Caco-2 (cell line): Measurements from ENCODE around the gene SATB1. TPM values are rescaled to one million over a fixed set of nuclear protein-coding genes. Genes with fewer than 3 reads are reported as not detected.
"Not testable (repeated sequence)": the region's sequence is repeated elsewhere in the genome, so short reads cannot be mapped to it uniquely, and the experiment has no call there.

Experiments used
- BruUV-seq: library from RNA; stranded (reverse); fragments of 400-500 nt; replicated peaks from 2 replicates; lab custom pipeline; 2021; lab: Mats Ljungman, UMichigan
- CTCF ChIA-PET: fragments of 300-600 bp; sonication (Branson Sonifier 250); formaldehyde crosslinking; loops from one replicate; lab custom pipeline; 2022; ENCODE audit warnings: antibody characterized with exemption; lab: Charles Lee
- POLR2A ChIA-PET: fragments of 300-600 bp; sonication (Branson Sonifier 250); formaldehyde crosslinking; loops from one replicate; lab custom pipeline; 2022; ENCODE audit warnings: antibody characterized with exemption; lab: Charles Lee
- DNase-seq, 2 experiments: peaks; one replicate each; pipeline versions ENCODE4 v3.0.0 to v3.0.0-alpha.2; 2020 to 2022
- H3K27me3 ChIP-seq: replicated peaks from 2 replicates; pipeline ENCODE4 v1.6.0; 2011; ENCODE audit warnings: low read length; ENCODE audit not compliant: control insufficient read depth, insufficient read depth
- H3K36me3 ChIP-seq: 2 replicates; pipeline ENCODE4 v1.5.1; 2011; ENCODE audit warnings: low read length; ENCODE audit not compliant: control insufficient read depth, insufficient read depth
- H3K4me1 ChIP-seq: fragments of 250-450 bp; sonication (Bioruptor Pico); 2 replicates; pipeline ENCODE4 v1.5.1; 2020; ENCODE audit warnings: mild to moderate bottlenecking
- H3K4me3 ChIP-seq: 2 replicates; pipeline ENCODE4 v1.5.1; 2011; ENCODE audit warnings: low read depth, mild to moderate bottlenecking, control low read depth, low read length
- H3K9me3 ChIP-seq: fragments of 250-450 bp; sonication (Bioruptor Pico); 2 replicates; pipeline ENCODE4 v1.5.1; 2020; ENCODE audit warnings: mild to moderate bottlenecking, moderate library complexity
- H3K27ac Mint-ChIP-seq: one replicate; pipeline ENCODE4 v1.8.0; 2022; ENCODE audit warnings: mixed read lengths; ENCODE audit not compliant: unreplicated experiment
- H3K27me3 Mint-ChIP-seq: one replicate; pipeline ENCODE4 v1.8.0; 2022; ENCODE audit warnings: mixed read lengths; ENCODE audit not compliant: insufficient read depth, unreplicated experiment
- H3K36me3 Mint-ChIP-seq: one replicate; pipeline ENCODE4 v1.8.0; 2022; ENCODE audit warnings: mild to moderate bottlenecking, mixed read lengths; ENCODE audit not compliant: insufficient read depth, unreplicated experiment
- H3K4me1 Mint-ChIP-seq: one replicate; pipeline ENCODE4 v1.8.0; 2022; ENCODE audit warnings: low read depth, mixed read lengths; ENCODE audit not compliant: unreplicated experiment
- H3K4me3 Mint-ChIP-seq: one replicate; pipeline ENCODE4 v1.8.0; 2022; ENCODE audit warnings: mild to moderate bottlenecking, moderate library complexity, mixed read lengths; ENCODE audit not compliant: unreplicated experiment
- H3K9me3 Mint-ChIP-seq: one replicate; pipeline ENCODE4 v1.8.0; 2022; ENCODE audit warnings: mixed read lengths; ENCODE audit not compliant: unreplicated experiment
- intact Hi-C: fragments of 100-400 bp; cut with micrococcal nuclease; formaldehyde crosslinking; loops from one replicate; pipeline ENCODE4 v1.10.0; 2022; ENCODE audit not compliant: unreplicated experiment
- total RNA-seq: library from RNA; stranded (reverse); gene quantifications from 2 replicates; pipeline ENCODE4 v1.2.3, GENCODE V29; 2022
- TF ChIP-seq, protein P1 (sequence below), 2 experiments: fragments of 200-600 bp in 1 of 2; IDR thresholded peaks; 1 replicate in 1 of 2; 2 replicates in 1 of 2; pipeline versions ENCODE4 v1.5.1 to v1.8.0; 2011 to 2022; ENCODE audit warnings: antibody characterized with exemption in 1 of 2, control low read depth in 1 of 2, inconsistent platforms in 1 of 2, low read depth in 1 of 2, low read length in 1 of 2, mild to moderate bottlenecking in 1 of 2, moderate library complexity in 1 of 2; ENCODE audit not compliant: insufficient read depth in 1 of 2, severe bottlenecking in 1 of 2, unreplicated experiment in 1 of 2

Gene SATB1
- total RNA-seq, 1 experiment from 2014 or later = 13.8 TPM

DNA sequence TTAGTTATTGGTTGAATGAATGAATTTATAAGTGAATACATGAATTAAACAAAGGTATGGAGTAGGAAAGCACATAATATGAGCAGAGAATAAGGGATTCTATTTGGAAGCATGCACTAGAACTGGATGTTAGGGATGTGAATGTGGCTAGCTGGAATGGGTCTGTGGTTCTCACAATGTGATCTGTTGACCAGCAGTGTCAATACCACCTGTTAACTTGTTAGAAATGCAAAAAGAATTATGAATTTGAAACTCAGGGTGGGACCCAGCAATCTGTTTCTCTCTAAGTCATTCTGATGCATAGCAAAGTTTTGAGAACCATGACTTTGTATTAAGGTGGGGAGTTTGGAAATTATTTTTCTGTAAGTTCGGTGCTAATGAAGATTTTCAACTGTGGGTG is 41.0 kb upstream of the SATB1 start:
- H3K36me3 Mint-ChIP-seq = no peaks in the 10 kb centered on the region
- no peak overlapping the region for H3K4me3 ChIP-seq
- TF ChIP-seq, protein P1, sequence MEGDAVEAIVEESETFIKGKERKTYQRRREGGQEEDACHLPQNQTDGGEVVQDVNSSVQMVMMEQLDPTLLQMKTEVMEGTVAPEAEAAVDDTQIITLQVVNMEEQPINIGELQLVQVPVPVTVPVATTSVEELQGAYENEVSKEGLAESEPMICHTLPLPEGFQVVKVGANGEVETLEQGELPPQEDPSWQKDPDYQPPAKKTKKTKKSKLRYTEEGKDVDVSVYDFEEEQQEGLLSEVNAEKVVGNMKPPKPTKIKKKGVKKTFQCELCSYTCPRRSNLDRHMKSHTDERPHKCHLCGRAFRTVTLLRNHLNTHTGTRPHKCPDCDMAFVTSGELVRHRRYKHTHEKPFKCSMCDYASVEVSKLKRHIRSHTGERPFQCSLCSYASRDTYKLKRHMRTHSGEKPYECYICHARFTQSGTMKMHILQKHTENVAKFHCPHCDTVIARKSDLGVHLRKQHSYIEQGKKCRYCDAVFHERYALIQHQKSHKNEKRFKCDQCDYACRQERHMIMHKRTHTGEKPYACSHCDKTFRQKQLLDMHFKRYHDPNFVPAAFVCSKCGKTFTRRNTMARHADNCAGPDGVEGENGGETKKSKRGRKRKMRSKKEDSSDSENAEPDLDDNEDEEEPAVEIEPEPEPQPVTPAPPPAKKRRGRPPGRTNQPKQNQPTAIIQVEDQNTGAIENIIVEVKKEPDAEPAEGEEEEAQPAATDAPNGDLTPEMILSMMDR (IDR thresholded peaks at IDR 0.05; ENCODE audit: insufficient read depth in 1 of 2, low read depth in 1 of 2, low read length in 1 of 2, severe bottlenecking in 1 of 2, unreplicated experiment in 1 of 2) = no peak
- ChIA-PET CTCF (no interaction called here), POLR2A (no interaction called here)
- no peaks in the 10 kb centered on the region for H3K9me3 Mint-ChIP-seq
- no peaks in the 10 kb centered on the region for H3K9me3 ChIP-seq
- H3K27me3 Mint-ChIP-seq = no peaks in the 10 kb centered on the region
- no peak for DNase-seq
- H3K4me1 ChIP-seq = peaks cover 21% of the 10 kb centered on the region
- peaks cover 28% of the 10 kb centered on the region for H3K4me1 Mint-ChIP-seq
- no peak overlapping the region for H3K27ac Mint-ChIP-seq
- no peak overlapping the region for H3K4me3 Mint-ChIP-seq
- H3K36me3 ChIP-seq = no peaks in the 10 kb centered on the region
- no TSS peak for BruUV-seq
- H3K27me3 ChIP-seq = no peaks in the 10 kb centered on the region; the same call in 1 of the 2 replicates
- intact Hi-C loops = no loop called here

DNA sequence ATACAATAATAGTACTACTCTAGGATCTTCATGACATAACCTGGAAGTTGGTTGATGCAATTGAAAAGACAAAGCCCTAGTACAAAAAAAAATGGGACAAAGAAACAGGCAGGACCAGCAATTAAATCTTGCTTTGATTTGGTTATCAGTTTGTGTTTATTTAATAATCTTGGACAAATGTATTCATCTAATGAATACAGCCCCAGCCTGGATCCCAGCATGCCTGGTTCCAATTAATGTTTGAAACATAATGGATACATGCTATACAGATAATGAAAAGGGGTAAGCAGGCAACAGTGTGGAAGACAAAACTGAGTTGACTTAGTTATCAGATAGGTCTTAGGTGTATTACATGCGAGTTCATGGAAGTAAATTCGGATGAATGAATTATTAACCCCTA is 29.6 kb upstream of the SATB1 start:
- TF ChIP-seq, protein P1 (IDR thresholded peaks at IDR 0.05; ENCODE audit: insufficient read depth in 1 of 2, low read depth in 1 of 2, low read length in 1 of 2, severe bottlenecking in 1 of 2, unreplicated experiment in 1 of 2) = no peak
- DNase-seq = no peak
- Histone ChIP-seq H3K4me1 (no peaks in the 10 kb centered on the region), H3K36me3 (no peaks in the 10 kb centered on the region), H3K4me3 (no peak overlapping the region), H3K27me3 (no peaks in the 10 kb centered on the region), H3K9me3 (no peaks in the 10 kb centered on the region)
- no TSS peak for BruUV-seq
- ChIA-PET CTCF (no interaction called here), POLR2A (no interaction called here)
- Mint-ChIP-seq H3K4me1 (no peaks in the 10 kb centered on the region), H3K27ac (no peak overlapping the region), H3K9me3 (peaks cover 31% of the 10 kb centered on the region), H3K4me3 (no peak overlapping the region), H3K36me3 (no peaks in the 10 kb centered on the region), H3K27me3 (no peaks in the 10 kb centered on the region)
- intact Hi-C loops = no loop called here

DNA sequence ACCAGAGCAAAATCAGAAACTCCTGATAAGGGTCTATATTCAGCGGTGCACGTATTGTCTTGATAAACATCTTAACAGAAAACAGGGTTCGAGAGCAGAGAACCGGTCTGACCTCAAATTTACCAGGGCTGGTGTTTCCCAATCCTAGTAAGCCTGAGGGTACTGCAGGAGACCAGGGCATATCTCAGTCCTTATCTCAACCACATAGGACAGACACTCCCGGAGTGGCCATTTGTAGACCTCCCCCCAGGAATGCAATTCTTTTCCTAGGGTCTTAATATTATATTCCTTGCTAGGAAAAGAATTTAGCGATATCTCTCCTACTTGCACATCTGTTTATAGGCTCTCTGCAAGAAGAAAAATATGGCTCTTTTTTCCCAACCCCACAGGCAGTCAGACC is 24.5 kb upstream of the SATB1 start:
- H3K36me3 Mint-ChIP-seq, BruUV-seq, H3K4me3 Mint-ChIP-seq, CTCF ChIA-PET, H3K4me3 ChIP-seq, H3K36me3 ChIP-seq, intact Hi-C loops, H3K9me3 ChIP-seq, POLR2A ChIA-PET, H3K27me3 Mint-ChIP-seq, H3K4me1 Mint-ChIP-seq, H3K27me3 ChIP-seq, DNase-seq, H3K27ac Mint-ChIP-seq, H3K4me1 ChIP-seq: not testable (repeated sequence)
- H3K9me3 Mint-ChIP-seq = peaks cover 29% of the 10 kb centered on the region

DNA sequence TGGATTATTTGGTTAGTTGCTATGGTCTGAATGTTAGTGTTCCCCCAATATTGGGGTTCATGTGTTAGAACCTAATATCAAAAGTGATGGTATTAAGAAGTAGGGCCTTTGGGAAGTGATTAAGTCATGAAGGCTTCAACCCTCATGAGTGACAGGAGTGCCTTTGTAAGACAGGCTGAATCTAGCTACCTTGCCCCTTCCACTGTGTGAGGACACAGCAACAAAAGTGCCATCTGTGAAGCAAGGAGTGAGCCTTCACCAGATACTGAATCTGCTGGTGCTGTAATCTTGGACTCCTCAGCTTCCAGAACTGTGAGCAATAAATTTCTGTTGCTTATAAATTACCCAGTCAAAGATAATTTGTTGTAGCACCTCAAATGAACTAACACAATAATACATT is 22.6 kb upstream of the SATB1 start:
- Mint-ChIP-seq H3K9me3 (peaks cover 20% of the 10 kb centered on the region), H3K27ac (no peak overlapping the region), H3K4me3 (no peak overlapping the region), H3K4me1 (no peaks in the 10 kb centered on the region), H3K36me3 (no peaks in the 10 kb centered on the region), H3K27me3 (no peaks in the 10 kb centered on the region)
- ChIA-PET POLR2A (no interaction called here), CTCF (no interaction called here)
- TF ChIP-seq, protein P1 (IDR thresholded peaks at IDR 0.05; ENCODE audit: insufficient read depth in 1 of 2, low read depth in 1 of 2, low read length in 1 of 2, severe bottlenecking in 1 of 2, unreplicated experiment in 1 of 2) = no peak
- Histone ChIP-seq H3K9me3 (no peaks in the 10 kb centered on the region), H3K4me3 (no peak overlapping the region), H3K4me1 (no peaks in the 10 kb centered on the region), H3K36me3 (no peaks in the 10 kb centered on the region), H3K27me3 (no peaks in the 10 kb centered on the region; the same call in 1 of the 2 replicates)
- intact Hi-C loops = no loop called here
- no peak for DNase-seq
- BruUV-seq = no TSS peak
